Muscle of leg (tissue), 11 donors: Measurements from ENCODE around the gene MLST8. TPM values are rescaled to one million over a fixed set of nuclear protein-coding genes. Genes with fewer than 3 reads are reported as not detected.

Source experiments
- DNase-seq: peaks from one replicate; pipeline ENCODE4 v3.0.0; 2013
- H3K27ac ChIP-seq: one replicate; pipeline ENCODE4 v1.5.1; 2013; ENCODE audit warnings: mild to moderate bottlenecking, low read length, control low read depth
- H3K27me3 ChIP-seq: one replicate; pipeline ENCODE4 v1.6.1; 2013; ENCODE audit warnings: low read length; ENCODE audit not compliant: control insufficient read depth, insufficient read depth
- H3K36me3 ChIP-seq: one replicate; pipeline ENCODE4 v1.6.1; 2013; ENCODE audit warnings: low read length; ENCODE audit not compliant: control insufficient read depth, insufficient read depth
- H3K4me1 ChIP-seq: one replicate; pipeline ENCODE4 v1.6.1; 2013; ENCODE audit warnings: low read length; ENCODE audit not compliant: control insufficient read depth, insufficient read depth
- H3K4me3 ChIP-seq: one replicate; pipeline ENCODE4 v1.5.1; 2013; ENCODE audit warnings: low read length, control low read depth
- H3K9me3 ChIP-seq: replicated peaks from 2 replicates; pipeline ENCODE4 v1.6.1; 2013; ENCODE audit warnings: low read depth, low read length; ENCODE audit not compliant: control insufficient read depth
- WGBS: methylation state at CpG from one replicate; pipeline ENCODE4 v1.1.5; 2013; ENCODE audit warnings: missing lambda C conversion rate; ENCODE audit not compliant: insufficient coverage; 5-methylcytosine and 5-hydroxymethylcytosine counted together
- polyA plus RNA-seq, 8 donors: library from polyadenylated mRNA; unstranded; fragments of 120-200 nt; gene quantifications; one replicate each; pipeline versions ENCODE4 v1.2.1 to v1.2.3, GENCODE V29; 2013; ENCODE audit warnings: inconsistent platforms in 1 of 8, low replicate concordance in 1 of 8; ENCODE audit not compliant: insufficient read length in 8 of 8, insufficient read depth in 1 of 8
- total RNA-seq: library from RNA; stranded (reverse); fragments of 120-200 nt; gene quantifications from one replicate; pipeline ENCODE4 v1.2.4, GENCODE V29; 2013

MLST8 gene
- total and polyA plus RNA-seq, 9 donors, result 13.7 to 38.2 (median 33.5) TPM

DNA sequence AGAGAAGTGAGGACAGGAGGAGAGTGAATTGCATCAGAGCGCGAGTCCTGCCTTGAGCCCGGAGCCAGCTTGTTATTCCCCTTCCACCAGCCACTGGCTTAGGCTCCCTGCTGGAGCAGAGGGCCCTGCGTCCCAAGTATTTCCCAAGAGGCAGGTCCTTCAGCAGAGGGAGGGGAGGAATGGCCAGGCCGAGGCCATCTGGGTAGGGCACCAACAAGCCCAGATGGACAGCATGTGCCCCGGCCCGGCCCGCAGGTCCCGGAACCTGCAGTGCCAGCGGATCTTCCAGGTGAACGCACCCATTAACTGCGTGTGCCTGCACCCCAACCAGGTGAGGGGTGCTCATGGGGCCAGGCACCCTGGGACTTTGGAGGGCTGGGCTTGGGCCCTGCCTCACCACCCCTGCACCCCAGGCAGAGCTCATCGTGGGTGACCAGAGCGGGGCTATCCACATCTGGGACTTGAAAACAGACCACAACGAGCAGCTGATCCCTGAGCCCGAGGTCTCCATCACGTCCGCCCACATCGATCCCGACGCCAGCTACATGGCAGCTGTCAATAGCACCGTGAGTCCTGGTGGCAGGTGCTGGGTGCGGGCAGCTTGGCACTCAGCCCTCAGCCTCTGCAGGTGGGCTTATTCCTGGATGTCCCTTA, 1.7 kb downstream of the MLST8 start:
- H3K9me3 ChIP-seq, result no peaks in the 10 kb centered on the region
- peaks cover 47% of the 10 kb centered on the region for H3K4me1 ChIP-seq
- 86% methylated on average over 20 of the region's 23 CpGs for WGBS
- no peaks in the 10 kb centered on the region for H3K27me3 ChIP-seq
- H3K4me3 ChIP-seq, result no peak overlapping the region
- peaks cover 36% of the 10 kb centered on the region for H3K36me3 ChIP-seq
- DNase-seq, result no peak
- H3K27ac ChIP-seq, result no peak overlapping the region

DNA sequence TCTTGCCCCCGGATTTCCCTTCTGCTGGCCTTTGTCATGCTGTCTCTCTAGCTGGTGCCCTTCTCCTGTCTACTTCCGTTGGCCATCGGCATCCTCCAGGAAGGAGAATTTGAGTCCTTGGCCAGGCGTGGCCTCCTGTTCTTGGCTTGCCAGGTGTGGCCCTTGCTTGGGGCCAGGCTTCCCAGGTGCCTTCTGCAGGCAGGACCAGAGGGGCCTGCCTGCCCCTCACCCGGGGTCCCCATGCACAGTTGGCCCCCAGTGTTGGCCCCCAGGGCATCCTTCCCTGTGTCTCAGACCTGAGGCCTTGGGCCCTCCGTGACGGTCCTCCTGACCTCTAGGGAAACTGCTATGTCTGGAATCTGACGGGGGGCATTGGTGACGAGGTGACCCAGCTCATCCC, 2.6 kb downstream of the MLST8 start:
- 89% methylated on average over 5 of the region's 9 CpGs for WGBS
- Histone ChIP-seq H3K4me1 (peaks cover 56% of the 10 kb centered on the region), H3K27ac (no peak overlapping the region), H3K27me3 (no peaks in the 10 kb centered on the region), H3K9me3 (no peaks in the 10 kb centered on the region), H3K36me3 (peaks cover 43% of the 10 kb centered on the region), H3K4me3 (no peak overlapping the region)
- no peak for DNase-seq

DNA sequence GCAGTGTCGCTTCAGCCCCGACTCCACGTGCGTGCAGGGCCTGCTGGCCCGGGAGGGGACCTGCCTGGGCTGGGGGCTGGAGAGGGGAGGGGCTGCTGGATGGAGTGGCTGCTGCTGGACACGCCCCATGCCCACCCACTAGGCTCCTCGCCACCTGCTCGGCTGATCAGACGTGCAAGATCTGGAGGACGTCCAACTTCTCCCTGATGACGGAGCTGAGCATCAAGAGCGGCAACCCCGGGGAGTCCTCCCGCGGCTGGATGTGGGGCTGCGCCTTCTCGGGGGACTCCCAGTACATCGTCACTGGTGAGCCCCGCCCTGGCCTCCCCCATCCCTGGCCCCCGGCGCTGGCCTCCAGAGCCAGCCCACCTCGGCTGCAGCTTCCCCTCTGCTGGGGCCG, 3.1 kb downstream of the MLST8 start:
- no peak overlapping the region for H3K4me3 ChIP-seq
- DNase-seq, result no peak
- peaks cover 61% of the 10 kb centered on the region for H3K4me1 ChIP-seq
- no peak overlapping the region for H3K27ac ChIP-seq
- peaks cover 43% of the 10 kb centered on the region for H3K36me3 ChIP-seq
- no peaks in the 10 kb centered on the region for H3K9me3 ChIP-seq
- WGBS, result 53% methylated on average over 21 of the region's 23 CpGs
- H3K27me3 ChIP-seq, result no peaks in the 10 kb centered on the region

DNA sequence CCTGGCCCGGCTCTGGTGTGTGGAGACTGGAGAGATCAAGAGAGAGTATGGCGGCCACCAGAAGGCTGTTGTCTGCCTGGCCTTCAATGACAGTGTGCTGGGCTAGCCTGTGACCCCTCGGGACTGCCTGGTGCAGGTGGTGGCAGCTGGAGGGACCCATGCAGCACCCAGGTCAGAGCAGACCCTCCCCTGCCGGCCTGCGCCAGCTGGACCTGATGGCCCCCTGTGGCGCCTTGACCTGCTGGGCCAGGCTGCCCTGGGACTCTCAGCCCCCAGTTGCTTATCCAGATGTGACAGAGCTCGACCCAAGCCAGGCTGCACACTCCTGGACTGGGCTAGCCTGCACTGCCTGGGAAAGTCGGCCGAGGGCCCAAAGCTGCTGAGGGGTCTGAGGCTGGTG, 3.5 kb downstream of the MLST8 start:
- Histone ChIP-seq H3K4me1 (peaks cover 65% of the 10 kb centered on the region), H3K27me3 (no peaks in the 10 kb centered on the region), H3K9me3 (no peaks in the 10 kb centered on the region), H3K4me3 (no peak overlapping the region), H3K27ac (no peak overlapping the region), H3K36me3 (peaks cover 43% of the 10 kb centered on the region)
- no peak for DNase-seq
- WGBS, result 85% methylated on average over 7 of the region's 9 CpGs

DNA sequence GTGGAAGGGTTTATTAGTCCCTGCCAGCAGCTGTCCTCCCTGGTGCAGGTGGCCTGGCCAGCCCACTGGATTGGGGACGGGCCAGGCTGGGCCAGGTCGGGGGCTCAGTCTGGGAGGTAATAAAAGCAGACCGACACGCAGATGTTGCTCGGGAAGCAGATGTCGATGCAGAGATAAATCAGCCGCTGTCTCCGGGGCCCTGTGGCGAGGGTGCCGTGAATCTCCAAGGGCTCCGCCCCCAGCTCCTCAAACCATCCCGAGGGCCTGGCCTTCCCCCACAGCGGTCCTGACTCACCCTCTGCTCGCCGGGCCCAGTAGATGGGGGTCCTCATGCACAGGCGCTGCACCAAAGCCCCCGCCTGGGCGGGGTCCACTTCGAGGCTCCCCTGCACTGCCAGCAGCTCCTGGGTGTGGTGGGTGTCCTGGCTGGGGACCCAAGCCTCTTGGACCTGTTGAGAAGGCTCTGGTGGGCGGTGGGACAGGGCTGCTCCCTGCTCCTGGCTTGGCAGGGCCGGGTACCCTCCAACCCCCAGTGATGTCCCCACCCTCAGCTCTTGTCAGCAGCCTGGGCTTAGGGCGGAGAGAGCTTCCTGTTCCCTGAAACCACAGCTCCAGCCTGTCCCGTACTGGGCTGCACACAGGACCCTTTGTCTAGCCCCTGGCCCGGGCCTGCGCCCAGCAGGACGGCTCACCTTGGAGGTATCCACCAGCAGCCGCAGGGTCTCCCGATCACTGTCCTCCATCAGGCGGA, 4.2 kb downstream of the MLST8 start:
- H3K27ac ChIP-seq, result no peak overlapping the region
- H3K36me3 ChIP-seq, result peaks cover 43% of the 10 kb centered on the region
- peaks cover 66% of the 10 kb centered on the region for H3K4me1 ChIP-seq
- no peak overlapping the region for H3K4me3 ChIP-seq
- no peaks in the 10 kb centered on the region for H3K9me3 ChIP-seq
- WGBS, result 65% methylated on average over 29 of the region's 29 CpGs
- DNase-seq, result no peak
- H3K27me3 ChIP-seq, result no peaks in the 10 kb centered on the region

DNA sequence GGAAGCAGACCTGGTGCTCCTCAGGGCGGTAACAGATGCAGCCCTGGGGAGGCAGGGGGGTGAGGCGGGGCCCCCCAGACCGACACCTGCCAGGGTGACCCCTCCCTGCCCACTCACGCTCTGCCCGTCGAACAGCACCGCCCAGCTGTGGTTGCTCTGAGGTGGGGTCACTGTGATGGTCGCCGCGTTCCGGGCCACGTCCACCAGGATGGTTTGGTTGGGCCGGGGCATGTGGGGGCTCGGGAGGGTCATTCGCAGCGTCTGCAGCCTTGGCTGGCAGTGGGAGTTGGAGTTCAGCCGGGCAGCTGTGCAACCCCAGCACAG, 4.7 kb downstream of the MLST8 start:
- H3K27me3 ChIP-seq, result no peaks in the 10 kb centered on the region
- WGBS, result 81% methylated on average over 13 of the region's 17 CpGs
- no peak for DNase-seq
- H3K9me3 ChIP-seq, result no peaks in the 10 kb centered on the region
- H3K4me1 ChIP-seq, result peaks cover 61% of the 10 kb centered on the region
- no peak overlapping the region for H3K4me3 ChIP-seq
- no peak overlapping the region for H3K27ac ChIP-seq
- H3K36me3 ChIP-seq, result peaks cover 43% of the 10 kb centered on the region

DNA sequence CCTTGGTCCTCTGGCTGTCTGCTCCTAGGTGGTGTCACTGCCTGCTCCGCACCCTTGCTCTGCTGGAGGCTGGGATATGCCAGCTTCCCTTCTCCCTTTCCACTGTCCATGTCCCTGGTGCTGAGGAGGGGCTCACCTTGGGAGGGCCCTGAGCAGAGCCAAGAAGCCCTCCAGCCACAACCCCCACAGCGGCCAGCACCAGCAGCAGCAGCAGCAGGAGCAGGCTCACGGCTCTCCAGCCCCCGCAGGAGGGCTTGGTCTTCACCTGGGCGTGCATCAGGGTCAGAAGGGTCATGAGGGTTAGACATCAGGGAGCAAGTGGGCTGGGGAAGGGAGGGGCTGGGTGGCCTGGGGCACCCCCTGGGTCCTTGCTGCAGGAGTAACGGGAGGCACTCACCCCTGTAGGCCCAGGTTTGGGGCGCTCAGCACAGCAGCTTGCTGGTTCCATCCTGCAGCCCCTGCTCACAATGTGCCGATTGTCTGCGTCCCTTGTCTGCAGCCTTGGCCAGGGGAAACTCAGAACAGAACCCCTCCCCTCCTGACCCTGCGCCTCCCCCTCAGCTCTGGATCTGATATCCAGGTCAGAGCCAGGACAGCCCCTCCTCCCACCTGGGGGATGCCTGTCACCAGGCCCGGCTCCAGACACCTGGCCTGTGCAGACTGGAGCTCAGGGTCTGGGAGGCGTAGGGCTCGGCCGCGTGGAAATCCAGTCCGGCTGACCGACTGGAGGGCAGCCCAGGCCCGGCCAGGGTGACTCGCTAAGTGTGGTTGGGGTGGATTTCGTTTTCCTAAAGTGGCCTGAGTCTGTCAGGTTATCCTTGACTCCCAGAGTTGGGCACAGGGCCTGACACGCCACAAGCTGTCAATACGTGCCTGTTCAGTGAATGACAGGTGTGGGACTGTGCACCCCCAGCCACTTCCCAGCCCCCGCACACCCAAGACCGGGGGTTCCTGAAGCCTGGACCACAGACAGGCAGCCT, 5.4 kb downstream of the MLST8 start, which contains the start of gene BRICD5:
Gene BRICD5, minus strand, starts transcription at position 478 of the 980 bp plus-strand sequence. Its CDS starts 30 bp downstream, at position 448.
- Histone ChIP-seq H3K27ac (peak within 1 kb of the TSS; percentile 68), H3K4me1 (peaks cover 61% of the 10 kb centered on the region), H3K4me3 (no peak within 1 kb of the TSS), H3K27me3 (no peaks in the 10 kb centered on the region), H3K9me3 (no peaks in the 10 kb centered on the region), H3K36me3 (peaks cover 43% of the 10 kb centered on the region)
- 48% methylated on average over 16 of the region's 24 CpGs for WGBS
- no peak for DNase-seq

DNA sequence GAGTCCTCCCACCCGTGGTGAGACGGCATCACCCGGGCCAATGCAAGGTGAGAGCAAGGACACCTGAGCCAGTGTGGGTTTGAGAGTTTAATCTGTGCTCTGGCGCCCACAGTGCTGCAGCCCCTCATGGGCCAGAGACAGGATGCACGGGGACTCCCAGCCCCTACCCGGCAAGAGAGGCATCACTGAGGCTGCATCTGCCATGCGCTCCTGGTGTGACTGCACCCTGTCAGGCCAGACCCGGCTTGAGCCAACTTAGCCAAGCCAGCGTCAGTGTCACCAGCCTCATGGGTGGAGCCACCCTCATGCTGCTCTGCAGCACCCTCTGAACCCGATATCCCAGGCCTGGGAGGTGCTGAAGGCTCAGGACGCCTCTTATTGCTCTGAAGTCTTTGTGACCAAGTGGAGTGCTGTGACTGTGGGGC, 6.7 kb downstream of the MLST8 start:
- Histone ChIP-seq H3K9me3 (no peaks in the 10 kb centered on the region), H3K4me3 (no peak overlapping the region), H3K27ac (peak overlapping the region; percentile 68), H3K4me1 (peaks cover 50% of the 10 kb centered on the region), H3K27me3 (no peaks in the 10 kb centered on the region), H3K36me3 (peaks cover 39% of the 10 kb centered on the region)
- 79% methylated on average over 9 of the region's 11 CpGs for WGBS
- DNase-seq, result no peak

DNA sequence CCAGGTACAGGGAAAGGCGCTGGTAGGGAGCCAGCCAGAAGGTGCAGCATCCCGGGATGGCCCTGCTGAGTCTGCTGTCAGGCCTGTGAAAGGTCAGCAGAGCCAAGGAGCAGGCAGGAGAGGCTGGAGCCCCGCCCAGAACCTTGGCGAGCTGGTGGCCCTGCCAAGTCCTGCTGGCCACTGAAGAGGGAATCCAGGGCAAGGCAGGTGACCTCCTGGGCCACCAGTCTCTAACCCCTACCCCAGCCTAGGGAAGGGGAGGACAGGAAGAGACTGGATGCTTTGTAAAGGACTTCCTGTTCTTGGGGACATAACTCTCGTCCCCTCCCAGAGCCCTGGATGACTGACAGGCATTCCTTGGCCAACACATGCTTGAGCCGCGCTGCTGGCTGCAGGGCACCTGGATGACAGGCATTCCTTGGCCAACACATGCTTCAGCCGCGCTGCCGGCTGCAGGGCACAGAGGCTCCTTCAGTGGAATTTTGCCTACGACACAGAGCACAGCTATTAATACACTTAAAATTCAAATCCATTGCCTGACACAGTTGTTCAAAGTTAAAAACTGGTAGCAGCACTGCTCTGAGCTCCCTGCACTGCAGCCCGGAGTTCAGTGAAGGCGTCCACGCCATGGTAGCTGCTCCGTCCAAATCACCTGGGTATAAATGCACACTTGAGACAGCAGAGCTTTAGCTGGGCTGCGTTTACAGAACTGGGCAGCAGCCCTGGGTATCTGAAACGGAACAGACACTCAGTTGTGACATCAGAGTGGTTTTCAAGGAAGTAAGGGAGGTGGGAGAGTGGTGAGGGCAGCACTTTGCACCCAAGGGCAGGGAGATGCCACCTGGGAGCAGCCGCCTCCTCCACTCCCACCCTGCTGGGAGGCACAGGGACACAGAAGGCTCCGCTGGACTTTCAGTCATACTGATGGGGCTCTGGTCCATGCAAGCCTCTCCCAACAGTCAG, 7.4 kb downstream of the MLST8 start:
- peak overlapping the region; percentile 47 for H3K4me3 ChIP-seq
- no peaks in the 10 kb centered on the region for H3K9me3 ChIP-seq
- peak overlapping the region; percentile 69 for H3K27ac ChIP-seq
- peaks cover 32% of the 10 kb centered on the region for H3K36me3 ChIP-seq
- peaks cover 50% of the 10 kb centered on the region for H3K4me1 ChIP-seq
- WGBS, result 73% methylated on average over 17 of the region's 19 CpGs
- DNase-seq, result peak; percentile 74
- no peaks in the 10 kb centered on the region for H3K27me3 ChIP-seq
